ENCODE measurements around the gene WAC. TPM values are rescaled to one million over a fixed set of nuclear protein-coding genes. Genes with fewer than 3 reads are reported as not detected.

Gene WAC
- total and polyA plus RNA-seq, 9 of the 15 experiments (the other 6 are each of a cell fraction or from before 2014, with no cell fraction given) = 24.8 to 123 (median 78.2) TPM

- TF ChIP-seq ELK3 (CRISPR knock-in tag; IDR thresholded peaks at IDR 0.05) (no peak), CC2D1A (IDR thresholded peaks at IDR 0.05) (no peak), ARHGAP35 (IDR thresholded peaks at IDR 0.05; ENCODE audit: partially characterized antibody) (no peak), ETS2 (tag; IDR thresholded peaks at IDR 0.05; ENCODE audit: borderline replicate concordance, poor library complexity, severe bottlenecking) (no peak), HNRNPH1 (optimal IDR thresholded peaks at IDR 0.05; ENCODE audit: low read depth, low read length) (no peak), BCOR (IDR thresholded peaks at IDR 0.05) (no peak), NR0B1 (IDR thresholded peaks at IDR 0.05; ENCODE audit: partially characterized antibody) (no peak), ZNF133 (CRISPR knock-in tag; IDR thresholded peaks at IDR 0.05) (no peak), HDAC2 (IDR thresholded peaks at IDR 0.05) (no peak), FOXK2 (conservative IDR thresholded peaks at IDR 0.05 in 1 of 2, IDR thresholded peaks at IDR 0.05 in 1 of 2; ENCODE audit: low read depth in 2 of 2) (no peak), TCFL5 (CRISPR knock-in tag; conservative IDR thresholded peaks at IDR 0.05) (no peak), SAFB2 (IDR thresholded peaks at IDR 0.05; ENCODE audit: borderline replicate concordance, low read depth, low read length, severe bottlenecking) (no peak), XRCC5 (IDR thresholded peaks at IDR 0.05; ENCODE audit: low read depth, low read length) (no peak), IRF2 (CRISPR knock-in tag; IDR thresholded peaks at IDR 0.05) (no peak), ZNF785 (CRISPR knock-in tag; IDR thresholded peaks at IDR 0.05) (no peak), FOXM1 (IDR thresholded peaks at IDR 0.05; ENCODE audit: low read depth) (no peak), FOXM1 (CRISPR knock-in tag; IDR thresholded peaks at IDR 0.05; ENCODE audit: low read depth) (peak; percentile 50; the same call in 1 of the 2 replicates), ZNF175 (CRISPR knock-in tag; IDR thresholded peaks at IDR 0.05; ENCODE audit: low read depth) (no peak), SRSF7 (optimal IDR thresholded peaks at IDR 0.05; ENCODE audit: low read depth, low read length) (no peak), ZNF639 (CRISPR knock-in tag; conservative IDR thresholded peaks at IDR 0.05 in 1 of 2, IDR thresholded peaks at IDR 0.05 in 1 of 2) (no peak), NR2C1 (IDR thresholded peaks at IDR 0.05) (no peak), NR2C1 (tag; IDR thresholded peaks at IDR 0.05) (no peak), SNIP1 (IDR thresholded peaks at IDR 0.05; ENCODE audit: low read depth) (no peak), USF2 (CRISPR knock-in tag; IDR thresholded peaks at IDR 0.05) (no peak), IFI16 (CRISPR knock-in tag; IDR thresholded peaks at IDR 0.05) (no peak), NFE2 (IDR thresholded peaks at IDR 0.05; ENCODE audit: low read depth) (no peak)
Measured at GRCh38 chr10:28533571-28534304, 820 bp downstream of the WAC start (continued).

All from K562 (cell line).